ENCODE measurements around the gene NDUFV2.

DNA sequence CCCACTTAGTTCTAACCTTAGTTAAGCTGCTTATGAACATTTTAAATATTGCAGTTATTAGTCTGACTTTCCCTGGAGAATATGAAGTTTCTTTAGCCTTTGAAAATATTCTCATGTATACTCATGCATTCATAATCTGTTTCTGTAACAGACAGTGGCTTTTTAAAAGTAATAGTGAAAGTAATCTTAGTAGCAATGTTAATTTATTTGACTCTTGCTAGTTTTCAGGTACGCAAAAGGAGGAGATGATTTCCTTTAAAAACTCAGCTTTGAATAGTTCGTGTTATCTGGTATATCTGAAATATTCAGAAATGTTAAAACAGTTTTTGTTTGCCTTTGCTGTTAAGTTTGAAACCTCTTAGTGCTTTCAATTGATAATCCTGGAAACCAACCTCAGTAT, 37.9 kb downstream of the NDUFV2 start:
- TF ChIP-seq POLR2AphosphoS5 (IDR thresholded peaks at IDR 0.05; ENCODE audit: borderline replicate concordance, low read depth, low read length) (no peak), EZH2 (IDR thresholded peaks at IDR 0.05) (no peak)

All from SK-N-MC (cell line).